Measurements from ENCODE around the gene GABRG3.

The GABRG3 gene

DNA sequence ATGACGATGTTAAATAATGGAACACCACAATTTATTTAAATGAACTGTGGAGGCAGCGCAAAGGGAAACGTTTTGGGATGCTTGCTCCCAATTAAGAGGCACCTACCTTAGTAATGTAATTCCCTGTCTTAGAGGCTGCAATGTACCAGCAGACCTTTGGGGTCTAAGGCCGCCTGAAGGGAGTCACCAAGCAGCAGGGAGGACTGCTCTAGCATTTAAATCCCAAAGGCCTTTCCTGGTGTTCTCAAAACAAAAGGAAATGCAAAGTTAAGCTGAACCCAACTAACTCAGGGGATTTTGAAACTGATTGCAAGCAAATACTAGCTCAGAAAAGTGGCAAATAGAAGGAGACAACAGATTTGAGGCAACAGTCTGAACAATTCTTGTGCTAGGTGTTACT, 510.8 kb downstream of the GABRG3 start:
- no peak for DNase-seq

GRCh38 chr15:27482287-27482686, 511.3 kb downstream of the GABRG3 start:
- no peak for DNase-seq

- DNase-seq = no peak
Measured at GRCh38 chr15:27483124-27483523, 512.1 kb downstream of the GABRG3 start.

DNA sequence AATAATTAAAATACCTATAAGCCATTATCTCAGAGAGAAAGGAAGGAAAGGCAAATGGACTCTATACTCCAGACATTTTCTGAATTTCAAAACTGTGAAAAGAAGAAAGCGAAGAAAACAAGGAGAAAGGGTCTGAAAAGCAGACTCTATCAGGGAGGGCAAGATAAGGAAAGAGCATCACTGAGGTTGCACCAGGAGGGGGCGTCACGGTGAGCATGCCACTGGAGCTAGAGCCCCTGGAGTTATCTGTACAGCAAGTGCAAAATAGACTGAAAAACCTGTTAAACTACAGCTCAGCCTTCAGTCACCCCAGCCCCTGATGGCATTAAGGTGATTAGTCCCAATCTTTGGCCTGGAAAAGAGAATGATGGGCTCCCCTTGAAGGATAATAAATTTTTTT, 514.3 kb downstream of the GABRG3 start:
- DNase-seq = no peak

GRCh38 chr15:27486051-27486450, 515.1 kb downstream of the GABRG3 start:
- DNase-seq = no peak

DNA sequence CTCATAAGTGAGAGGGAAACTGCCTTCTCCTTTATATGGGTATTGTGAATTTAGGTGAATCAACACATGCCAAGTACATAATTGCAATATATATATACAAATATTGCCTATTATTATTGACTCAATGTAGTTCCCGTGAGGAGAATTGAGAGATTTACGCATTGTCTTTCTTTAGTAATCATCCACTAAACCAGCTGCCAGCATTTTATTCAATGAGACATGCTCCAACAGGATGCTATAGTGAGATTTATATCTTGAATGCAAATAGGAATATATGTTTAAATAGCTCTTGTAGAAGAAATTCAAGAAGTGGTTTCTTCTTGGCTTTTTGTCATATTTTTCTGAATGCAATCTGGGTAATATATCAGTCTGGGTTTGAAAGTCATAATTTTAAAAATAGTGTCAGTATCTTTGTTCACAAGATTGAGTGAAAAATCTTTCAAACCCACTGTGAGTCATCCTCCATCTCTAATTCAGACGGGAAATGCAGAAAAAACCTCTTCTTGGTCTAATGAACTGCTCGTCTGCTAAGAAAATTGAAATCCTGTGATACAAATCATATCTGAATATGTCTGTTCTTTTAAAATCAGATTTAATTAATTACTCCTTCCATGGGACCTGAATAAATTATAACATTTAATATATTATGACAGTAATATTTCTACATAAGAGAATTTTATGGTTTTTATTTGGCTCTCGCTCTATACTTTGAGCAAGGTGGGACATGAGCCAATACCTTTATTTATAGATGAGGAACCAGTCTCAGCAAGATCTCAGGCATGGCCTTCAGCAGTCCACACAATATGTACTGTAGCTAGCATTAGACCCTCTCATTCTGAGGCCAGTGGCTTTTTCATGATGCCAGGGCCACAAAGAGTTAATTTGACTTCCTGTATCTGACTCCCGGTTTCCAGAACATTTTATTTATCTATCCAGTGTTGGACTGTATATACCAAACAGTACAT, 516.0 kb downstream of the GABRG3 start:
- no peak for DNase-seq

- no peak for DNase-seq
Measured at GRCh38 chr15:27487846-27488245, 516.9 kb downstream of the GABRG3 start.

- DNase-seq = no peak
Measured at GRCh38 chr15:27490867-27491595, 520.0 kb downstream of the GABRG3 start.

- no peak for DNase-seq
Measured at GRCh38 chr15:27491666-27492621, 521.0 kb downstream of the GABRG3 start.

GRCh38 chr15:27495963-27496459, 525.0 kb downstream of the GABRG3 start:
- no peak for DNase-seq

GRCh38 chr15:27498700-27499099, 527.7 kb downstream of the GABRG3 start:
- no peak for DNase-seq

GRCh38 chr15:27499191-27499590, 528.2 kb downstream of the GABRG3 start:
- DNase-seq = no peak

DNA sequence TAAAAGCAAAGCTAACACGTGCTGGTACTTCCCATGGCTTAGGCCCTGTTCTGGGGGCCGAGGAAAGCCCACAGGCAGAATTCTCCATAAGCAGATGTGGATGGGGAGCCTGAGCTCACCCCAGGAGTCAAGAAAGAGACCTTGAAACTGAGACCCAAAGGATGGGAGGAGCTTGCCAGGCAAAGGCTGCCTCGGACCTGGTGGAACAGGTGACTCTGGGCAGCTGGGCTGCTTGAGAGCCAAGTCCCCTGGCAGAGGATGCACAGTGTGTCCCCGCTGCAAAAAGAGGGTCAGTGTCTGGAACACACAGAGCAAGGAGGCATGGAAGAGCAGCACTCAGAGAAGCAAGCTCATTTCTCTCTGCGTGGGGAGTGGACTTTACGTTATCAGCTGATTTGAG, 528.7 kb downstream of the GABRG3 start:
- DNase-seq = no peak

DNA sequence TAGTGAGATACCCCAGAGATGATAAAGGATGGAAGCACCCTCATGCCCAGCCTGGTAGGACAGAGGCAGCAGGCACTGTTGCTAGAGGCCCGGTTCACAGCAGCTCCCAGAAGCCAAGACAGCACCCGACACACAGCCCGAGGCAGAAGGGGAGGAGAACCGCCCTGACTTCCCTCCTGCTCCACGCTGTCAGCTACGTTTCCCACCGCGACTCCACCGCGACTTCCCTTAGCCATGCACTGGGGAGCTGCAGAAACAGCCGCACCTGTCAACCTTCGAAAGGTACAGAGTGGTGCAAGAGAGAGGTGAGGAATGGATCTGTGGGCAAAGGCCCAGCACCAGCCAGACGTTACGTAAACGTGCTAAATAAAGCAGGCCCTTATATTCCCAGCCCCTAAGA, 529.2 kb downstream of the GABRG3 start:
- no peak for DNase-seq

- no peak for DNase-seq
Measured at GRCh38 chr15:27506752-27507151, 535.8 kb downstream of the GABRG3 start.

DNA sequence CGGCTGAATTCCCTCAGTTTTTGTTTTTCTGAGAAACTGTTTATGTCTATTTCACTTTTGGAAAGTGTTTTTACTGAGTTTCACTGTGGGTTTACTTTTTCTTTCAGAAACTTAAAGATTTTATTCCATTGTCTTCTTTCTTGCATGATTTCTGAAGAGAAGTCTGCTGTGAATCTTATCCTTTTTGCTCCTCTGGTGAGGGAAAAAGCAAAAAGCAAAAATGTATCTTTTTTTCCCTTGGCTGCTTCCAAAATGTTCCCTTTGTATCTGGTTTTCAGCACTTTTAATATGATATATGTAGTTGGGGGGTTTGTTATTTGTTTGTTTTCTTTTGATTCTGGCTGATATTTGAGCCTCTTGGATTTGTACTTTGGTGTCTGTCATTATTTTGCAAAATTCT, 538.0 kb downstream of the GABRG3 start:
- DNase-seq = no peak

GRCh38 chr15:27512281-27513001, 541.5 kb downstream of the GABRG3 start:
- DNase-seq = no peak

- DNase-seq = no peak
Measured at GRCh38 chr15:27514526-27514925, 543.5 kb downstream of the GABRG3 start.

DNA sequence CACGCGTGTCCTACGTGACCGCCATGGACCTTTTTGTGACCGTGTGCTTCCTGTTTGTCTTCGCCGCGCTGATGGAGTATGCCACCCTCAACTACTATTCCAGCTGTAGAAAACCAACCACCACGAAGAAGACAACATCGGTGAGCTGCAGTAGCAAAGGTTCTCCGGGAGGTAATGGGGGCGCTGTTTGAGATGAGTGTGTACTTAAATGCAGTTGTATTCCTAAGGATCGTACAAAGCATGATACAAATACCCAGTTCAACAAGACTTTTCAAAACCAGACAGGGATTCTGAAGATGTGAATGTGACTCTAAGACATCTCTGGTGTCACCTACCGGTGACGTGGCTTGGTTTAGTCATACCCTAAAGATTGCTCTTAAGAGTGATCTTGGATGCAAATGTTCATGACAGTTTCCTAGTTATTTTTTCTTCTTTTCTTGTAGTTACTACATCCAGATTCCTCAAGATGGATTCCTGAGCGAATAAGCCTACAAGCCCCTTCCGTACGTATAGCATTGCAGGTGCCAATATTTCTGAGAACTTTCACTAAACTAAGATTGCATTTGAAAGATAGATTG, 556.6 kb downstream of the GABRG3 start:
- DNase-seq = no peak

- DNase-seq = no peak
Measured at GRCh38 chr15:27529399-27529798, 558.4 kb downstream of the GABRG3 start.

DNA sequence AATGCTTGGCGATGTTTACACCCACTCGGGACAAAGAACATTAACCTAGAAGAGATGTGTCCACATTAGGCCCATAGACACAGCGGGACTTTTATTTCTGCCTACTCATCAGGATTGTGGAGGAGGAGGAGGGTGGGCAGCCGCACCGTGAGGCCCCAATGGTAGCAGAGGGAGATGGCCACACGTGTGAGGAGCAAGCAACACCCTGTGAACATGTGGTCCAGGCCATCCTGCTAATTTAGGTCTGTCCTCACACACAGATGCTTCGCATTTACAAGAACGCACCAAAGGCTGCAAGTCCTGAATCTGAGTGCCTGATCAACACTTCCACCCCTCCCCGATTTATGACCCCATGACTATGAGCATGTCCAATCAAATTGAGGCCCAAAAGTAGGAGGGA, 560.0 kb downstream of the GABRG3 start:
- DNase-seq = no peak

- DNase-seq = no peak
Measured at GRCh38 chr15:27532358-27532757, 561.4 kb downstream of the GABRG3 start.

All from stimulated activated naive CD4-positive, alpha-beta T cell treated with Interleukin-2 at 50 U/mL for 16 hours (primary cell).